CD4-positive, alpha-beta T cell treated with Interleukin-15 for 4 hours (primary cell): ENCODE measurements around the gene HECW1.

Experiments used
- DNase-seq: peaks from one replicate; pipeline ENCODE4 v3.0.0-alpha.2; 2020; ENCODE audit warnings: low spot score

The HECW1 gene

GRCh38 chr7:43505412-43505811, 393.0 kb downstream of the HECW1 start:
- DNase-seq, result no peak

- no peak for DNase-seq
Observed at GRCh38 chr7:43506460-43506859, 394.0 kb downstream of the HECW1 start.

- DNase-seq, result no peak
Observed at GRCh38 chr7:43508461-43508860, 396.0 kb downstream of the HECW1 start.

- DNase-seq, result no peak
Observed at GRCh38 chr7:43509906-43510305, 397.5 kb downstream of the HECW1 start.

GRCh38 chr7:43511029-43511428, 398.6 kb downstream of the HECW1 start:
- no peak for DNase-seq

- DNase-seq, result no peak
Observed at GRCh38 chr7:43511769-43512515, 399.5 kb downstream of the HECW1 start.

GRCh38 chr7:43513251-43513650, 400.8 kb downstream of the HECW1 start:
- DNase-seq, result no peak

- DNase-seq, result no peak
Observed at GRCh38 chr7:43516581-43517342, 404.3 kb downstream of the HECW1 start.

- no peak for DNase-seq
Observed at GRCh38 chr7:43517464-43517863, 405.0 kb downstream of the HECW1 start.

GRCh38 chr7:43520201-43520600, 407.8 kb downstream of the HECW1 start:
- no peak for DNase-seq

GRCh38 chr7:43522406-43523156, 410.1 kb downstream of the HECW1 start:
- no peak for DNase-seq

- no peak for DNase-seq
Observed at GRCh38 chr7:43528576-43529354, 416.3 kb downstream of the HECW1 start.

GRCh38 chr7:43530553-43531410, 418.3 kb downstream of the HECW1 start:
- DNase-seq, result no peak

- no peak for DNase-seq
Observed at GRCh38 chr7:43531700-43532099, 419.3 kb downstream of the HECW1 start.

- no peak for DNase-seq
Observed at GRCh38 chr7:43533801-43534479, 421.5 kb downstream of the HECW1 start.

- DNase-seq, result no peak
Observed at GRCh38 chr7:43535031-43535451, 422.6 kb downstream of the HECW1 start.

- DNase-seq, result no peak
Observed at GRCh38 chr7:43535810-43536585, 423.6 kb downstream of the HECW1 start.

GRCh38 chr7:43536773-43537172, 424.3 kb downstream of the HECW1 start:
- DNase-seq, result no peak

GRCh38 chr7:43537765-43538403, 425.4 kb downstream of the HECW1 start:
- DNase-seq, result no peak
